Esophagus muscularis mucosa (tissue), 3 donors: ENCODE results near the gene ITGB5.
"Not testable (repeated sequence)": the region's sequence is repeated elsewhere in the genome, so short reads cannot be mapped to it uniquely, and the experiment has no call there.

Experiments used
- CTCF ChIP-seq, 3 experiments: fragments of 200-600 bp in 2 of 3; fragments of 450-650 bp in 1 of 3; sonication (generic) in 2 of 3; IDR thresholded peaks; one replicate each; pipeline ENCODE4 v1.5.1; 2017 to 2019; ENCODE audit warnings: antibody characterized with exemption in 3 of 3, mild to moderate bottlenecking in 2 of 3, moderate library complexity in 1 of 3
- POLR2A ChIP-seq: fragments of 450-650 bp; IDR thresholded peaks from one replicate; pipeline ENCODE4 v1.6.1; 2017; ENCODE audit warnings: antibody characterized with exemption, moderate library complexity, mild to moderate bottlenecking, low read depth

- TF ChIP-seq CTCF (IDR thresholded peaks at IDR 0.05); POLR2A: not testable (repeated sequence)
Measured at GRCh38 chr3:124749877-124750276, 137.3 kb downstream of the ITGB5 start.
